Thoracic aorta (tissue), 2 donors: ENCODE results near the gene SMAD9. TPM values are rescaled to one million over a fixed set of nuclear protein-coding genes. Genes with fewer than 3 reads are reported as not detected.

ENCODE experiments used
- ATAC-seq: fragments of 150-250 bp; one replicate; pipeline ENCODE4 v1.8.0; 2017; ENCODE audit warnings: low read depth; ENCODE audit not compliant: insufficient number of reproducible peaks, low FRiP score
- DNase-seq: peaks from one replicate; pipeline ENCODE4 v3.0.0-alpha.2; 2020; ENCODE audit warnings: low spot score
- H3K27ac ChIP-seq, 2 donors: fragments of 200-600 bp; sonication (generic); 1 replicate in 1 of 2; 2 replicates in 1 of 2; pipeline ENCODE4 v1.5.1; 2016; ENCODE audit warnings: mild to moderate bottlenecking in 2 of 2, moderate library complexity in 2 of 2
- H3K27me3 ChIP-seq: fragments of 200-600 bp; sonication (generic); replicated peaks from 2 replicates; pipeline ENCODE4 v1.6.0; 2016; ENCODE audit warnings: mild to moderate bottlenecking; ENCODE audit not compliant: insufficient read depth
- H3K36me3 ChIP-seq: fragments of 200-600 bp; sonication (generic); one replicate; pipeline ENCODE4 v1.5.1; 2016
- H3K4me1 ChIP-seq, 2 donors: fragments of 200-600 bp; sonication (generic); 1 replicate in 1 of 2; 2 replicates in 1 of 2; pipeline versions ENCODE4 v1.5.1 to v1.6.0; 2016; ENCODE audit warnings: low read depth in 2 of 2, mild to moderate bottlenecking in 1 of 2; ENCODE audit not compliant: control insufficient read depth in 1 of 2
- H3K4me3 ChIP-seq: fragments of 200-600 bp; sonication (generic); 2 replicates; pipeline ENCODE4 v1.5.1; 2016; ENCODE audit warnings: mild to moderate bottlenecking
- H3K9me3 ChIP-seq: fragments of 200-600 bp; sonication (generic); 2 replicates; pipeline ENCODE4 v1.5.1; 2016
- total RNA-seq, 2 donors: library from RNA; depleted of rRNA; stranded (reverse); fragments of >200 nt; gene quantifications; one replicate each; pipeline versions ENCODE4 v1.1.0 to v1.2.3, GENCODE V29; 2016
- TF ChIP-seq, protein P1 (sequence below): fragments of 200-600 bp; sonication (generic); IDR thresholded peaks from one replicate; pipeline ENCODE4 v1.5.1; 2019; ENCODE audit warnings: antibody characterized with exemption

SMAD9 gene
- total RNA-seq, 2 donors from 2014 or later, result 34.9 to 36.6 TPM

DNA sequence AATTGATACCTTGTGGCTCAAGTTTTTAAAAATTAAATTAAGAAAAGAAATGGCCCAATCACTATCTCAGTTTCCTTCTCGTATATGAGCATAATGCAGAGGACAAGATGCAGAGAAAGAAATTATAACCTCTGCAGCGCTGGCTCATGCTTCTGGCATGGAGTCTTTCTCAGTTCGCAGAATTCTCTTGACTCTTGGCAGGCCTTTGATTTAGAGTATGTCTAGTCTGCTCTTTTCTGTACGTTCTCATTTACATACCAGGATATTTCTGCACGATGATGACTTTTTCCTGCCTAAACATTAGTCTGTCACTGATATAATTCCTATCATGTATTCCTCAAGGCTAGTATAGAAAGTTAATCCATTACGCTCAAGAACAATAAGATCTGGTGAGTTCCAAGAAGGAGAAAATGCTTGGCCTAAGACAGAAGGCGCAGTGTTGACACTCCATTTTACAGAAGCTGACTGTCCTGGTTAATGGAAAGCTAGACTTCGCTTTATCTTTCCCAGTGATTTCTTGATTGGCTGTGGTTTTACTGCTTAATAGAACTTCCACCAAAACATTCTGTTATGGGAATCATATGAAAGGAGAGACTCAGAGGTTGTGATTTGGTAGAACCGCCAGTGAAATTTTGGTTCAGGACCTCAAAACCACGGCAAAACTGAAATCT, 1.7 kb upstream of the SMAD9 start:
- H3K4me1 ChIP-seq, result peaks cover 3 to 27% of the 10 kb centered on the region in 2 donors
- H3K36me3 ChIP-seq, result no peaks in the 10 kb centered on the region
- no peaks in the 10 kb centered on the region for H3K9me3 ChIP-seq
- H3K27ac ChIP-seq, result peak overlapping the region in 1 of 2 donors; percentile 80
- ATAC-seq (no peak), DNase-seq (no peak)
- no peak overlapping the region for H3K4me3 ChIP-seq
- H3K27me3 ChIP-seq, result no peaks in the 10 kb centered on the region
- TF ChIP-seq, protein P1, sequence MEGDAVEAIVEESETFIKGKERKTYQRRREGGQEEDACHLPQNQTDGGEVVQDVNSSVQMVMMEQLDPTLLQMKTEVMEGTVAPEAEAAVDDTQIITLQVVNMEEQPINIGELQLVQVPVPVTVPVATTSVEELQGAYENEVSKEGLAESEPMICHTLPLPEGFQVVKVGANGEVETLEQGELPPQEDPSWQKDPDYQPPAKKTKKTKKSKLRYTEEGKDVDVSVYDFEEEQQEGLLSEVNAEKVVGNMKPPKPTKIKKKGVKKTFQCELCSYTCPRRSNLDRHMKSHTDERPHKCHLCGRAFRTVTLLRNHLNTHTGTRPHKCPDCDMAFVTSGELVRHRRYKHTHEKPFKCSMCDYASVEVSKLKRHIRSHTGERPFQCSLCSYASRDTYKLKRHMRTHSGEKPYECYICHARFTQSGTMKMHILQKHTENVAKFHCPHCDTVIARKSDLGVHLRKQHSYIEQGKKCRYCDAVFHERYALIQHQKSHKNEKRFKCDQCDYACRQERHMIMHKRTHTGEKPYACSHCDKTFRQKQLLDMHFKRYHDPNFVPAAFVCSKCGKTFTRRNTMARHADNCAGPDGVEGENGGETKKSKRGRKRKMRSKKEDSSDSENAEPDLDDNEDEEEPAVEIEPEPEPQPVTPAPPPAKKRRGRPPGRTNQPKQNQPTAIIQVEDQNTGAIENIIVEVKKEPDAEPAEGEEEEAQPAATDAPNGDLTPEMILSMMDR, result no peak

DNA sequence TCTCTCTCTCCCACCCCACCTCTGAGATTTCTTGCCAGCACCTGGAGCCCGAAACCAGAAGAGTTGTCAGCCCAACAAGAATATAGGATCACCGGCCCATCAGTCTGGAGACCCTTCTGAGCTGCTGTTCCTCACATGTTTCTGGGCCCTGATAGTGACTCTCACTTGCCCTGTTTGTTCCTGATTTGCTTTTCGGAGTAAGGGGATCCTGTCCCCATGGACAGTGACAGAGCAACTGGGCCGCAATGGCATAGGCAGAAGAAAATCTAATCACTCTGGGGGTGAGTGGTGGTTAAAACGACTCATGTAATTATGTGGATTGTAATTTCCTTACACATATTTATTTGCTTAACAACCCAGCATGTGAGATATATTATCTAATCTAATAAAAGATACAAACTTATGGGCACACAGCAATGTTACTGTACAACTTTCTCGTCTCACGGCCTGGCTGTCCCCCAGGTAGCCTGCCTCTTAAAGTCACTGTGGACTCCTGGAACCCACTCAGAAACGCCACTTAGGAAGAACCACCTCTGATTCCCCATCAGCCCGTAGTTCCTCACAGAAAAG, 663 bp upstream of the SMAD9 start:
- Histone ChIP-seq H3K27ac (peak overlapping the region; percentile 80), H3K4me1 (peaks cover 3 to 30% of the 10 kb centered on the region in 2 donors), H3K36me3 (no peaks in the 10 kb centered on the region), H3K9me3 (no peaks in the 10 kb centered on the region), H3K27me3 (no peaks in the 10 kb centered on the region), H3K4me3 (peak overlapping the region; percentile 91)
- TF ChIP-seq, protein P1, result no peak
- no peak for ATAC-seq
- no peak for DNase-seq

DNA sequence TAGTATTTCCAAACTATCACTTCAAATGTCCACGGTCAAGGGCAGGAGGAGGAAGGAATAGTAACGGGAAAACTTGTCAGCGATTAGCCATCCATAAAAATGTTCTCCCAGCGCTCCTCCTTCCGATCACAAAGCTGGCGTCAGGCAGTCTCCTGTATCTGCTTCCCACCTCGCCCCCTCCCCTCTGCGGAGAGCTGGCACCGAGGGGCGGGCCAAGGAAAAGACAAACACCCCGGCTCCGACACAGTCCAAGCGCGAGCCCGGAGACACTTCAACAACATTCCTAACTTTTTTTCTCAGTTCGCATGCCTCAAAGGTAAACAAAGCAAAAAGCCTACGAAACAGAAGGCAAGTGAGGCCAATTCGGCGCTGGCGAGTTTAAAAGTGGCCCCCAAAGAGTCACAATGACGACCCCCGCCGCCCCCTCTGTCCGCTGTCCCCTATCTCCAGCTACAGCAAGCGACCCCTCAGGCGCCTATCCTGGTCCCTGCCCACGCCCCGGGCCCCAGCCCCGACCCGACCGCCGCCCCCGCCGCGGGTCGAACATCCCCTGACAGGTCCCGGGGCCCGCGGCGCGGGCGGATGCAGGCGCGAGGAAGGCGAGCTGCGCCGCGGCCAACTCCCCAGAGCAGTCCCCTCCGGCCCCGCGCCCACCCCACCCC, 736 bp downstream of the SMAD9 start:
- TF ChIP-seq, protein P1, result no peak
- H3K36me3 ChIP-seq, result no peaks in the 10 kb centered on the region
- DNase-seq, result peak; percentile 5
- peak; percentile 53 for ATAC-seq
- peak overlapping the region; percentile 76 to 79 for H3K27ac ChIP-seq
- H3K9me3 ChIP-seq, result no peaks in the 10 kb centered on the region
- peak overlapping the region; percentile 91 for H3K4me3 ChIP-seq
- no peaks in the 10 kb centered on the region for H3K27me3 ChIP-seq
- peaks cover 8 to 43% of the 10 kb centered on the region in 2 donors for H3K4me1 ChIP-seq

DNA sequence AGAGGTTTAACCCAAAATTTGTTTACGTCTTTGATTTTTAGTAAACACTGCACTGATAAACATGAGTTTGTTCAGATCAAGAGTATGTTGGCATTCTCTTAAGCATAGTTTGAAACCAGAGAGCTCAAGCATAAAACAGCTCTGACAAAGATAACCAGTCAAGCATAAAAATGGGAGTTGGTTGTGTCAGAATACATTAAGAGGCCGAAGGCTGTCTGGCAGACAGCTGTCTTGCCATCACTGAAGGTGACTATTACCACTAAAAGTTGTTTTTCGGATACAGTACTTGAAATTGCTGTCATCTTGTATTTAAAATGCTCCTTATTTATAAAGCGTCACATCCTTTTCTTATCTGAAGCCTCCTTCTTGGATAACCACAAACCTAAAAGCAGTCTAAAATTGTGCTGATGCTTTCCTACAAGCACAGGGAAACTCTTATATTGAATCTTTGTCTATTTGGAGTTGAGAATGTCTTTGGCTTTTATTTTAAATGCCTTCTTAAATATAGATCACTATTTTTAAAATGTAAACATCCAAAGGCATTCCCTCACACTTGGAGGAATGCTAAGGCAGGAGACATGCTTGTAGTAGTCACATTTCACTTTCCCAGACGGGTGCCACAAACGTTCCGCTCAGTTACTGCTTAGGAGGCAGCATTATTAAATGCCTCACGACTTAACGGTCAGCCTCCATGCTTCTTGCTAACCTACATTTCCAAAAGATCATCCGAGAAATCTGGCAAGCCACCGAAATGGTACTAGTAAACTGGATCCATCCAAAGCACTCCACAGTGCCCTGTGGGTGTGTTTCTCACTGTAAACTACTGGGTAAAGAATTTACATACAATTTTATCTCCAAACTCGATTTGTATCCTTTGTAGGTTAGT, 1.5 kb downstream of the SMAD9 start:
- no peak for ATAC-seq
- Histone ChIP-seq H3K27ac (peak overlapping the region; percentile 76 to 79), H3K4me3 (peak overlapping the region; percentile 91), H3K27me3 (no peaks in the 10 kb centered on the region), H3K4me1 (peaks cover 8 to 49% of the 10 kb centered on the region in 2 donors), H3K36me3 (no peaks in the 10 kb centered on the region), H3K9me3 (no peaks in the 10 kb centered on the region)
- DNase-seq, result no peak
- TF ChIP-seq, protein P1, result no peak
